ENCODE measurements around the gene SYMPK.

The SYMPK gene

DNA sequence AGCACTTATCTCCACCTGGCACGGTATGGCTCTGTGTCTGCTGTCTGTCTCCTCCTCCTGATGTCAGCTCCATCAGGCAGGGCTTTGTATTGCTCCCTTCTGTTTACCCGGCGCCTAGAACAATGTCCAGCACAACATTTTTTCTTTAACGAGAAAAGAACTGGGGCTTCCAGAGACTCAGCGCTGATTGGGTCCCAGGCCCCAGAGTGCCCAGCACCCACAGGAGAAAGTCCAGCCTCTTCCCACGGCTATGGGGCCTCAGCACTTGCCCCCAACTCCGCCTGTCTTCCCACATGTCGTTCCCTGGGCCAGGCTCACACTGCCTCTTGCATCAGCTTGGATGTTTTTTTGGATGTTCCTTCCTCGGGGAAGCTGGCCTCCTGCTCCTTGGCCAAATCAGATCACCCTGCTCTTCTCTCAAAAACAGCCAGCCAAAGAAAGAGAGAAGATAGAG is 32.6 kb upstream of the SYMPK start (continued):
- TF ChIP-seq ZNF791 (tag by site-specific recombination; IDR thresholded peaks at IDR 0.05), result no peak
- TF ChIP-seq, protein P1, sequence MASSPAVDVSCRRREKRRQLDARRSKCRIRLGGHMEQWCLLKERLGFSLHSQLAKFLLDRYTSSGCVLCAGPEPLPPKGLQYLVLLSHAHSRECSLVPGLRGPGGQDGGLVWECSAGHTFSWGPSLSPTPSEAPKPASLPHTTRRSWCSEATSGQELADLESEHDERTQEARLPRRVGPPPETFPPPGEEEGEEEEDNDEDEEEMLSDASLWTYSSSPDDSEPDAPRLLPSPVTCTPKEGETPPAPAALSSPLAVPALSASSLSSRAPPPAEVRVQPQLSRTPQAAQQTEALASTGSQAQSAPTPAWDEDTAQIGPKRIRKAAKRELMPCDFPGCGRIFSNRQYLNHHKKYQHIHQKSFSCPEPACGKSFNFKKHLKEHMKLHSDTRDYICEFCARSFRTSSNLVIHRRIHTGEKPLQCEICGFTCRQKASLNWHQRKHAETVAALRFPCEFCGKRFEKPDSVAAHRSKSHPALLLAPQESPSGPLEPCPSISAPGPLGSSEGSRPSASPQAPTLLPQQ (tag by site-specific recombination; IDR thresholded peaks at IDR 0.05), result no peak

DNA sequence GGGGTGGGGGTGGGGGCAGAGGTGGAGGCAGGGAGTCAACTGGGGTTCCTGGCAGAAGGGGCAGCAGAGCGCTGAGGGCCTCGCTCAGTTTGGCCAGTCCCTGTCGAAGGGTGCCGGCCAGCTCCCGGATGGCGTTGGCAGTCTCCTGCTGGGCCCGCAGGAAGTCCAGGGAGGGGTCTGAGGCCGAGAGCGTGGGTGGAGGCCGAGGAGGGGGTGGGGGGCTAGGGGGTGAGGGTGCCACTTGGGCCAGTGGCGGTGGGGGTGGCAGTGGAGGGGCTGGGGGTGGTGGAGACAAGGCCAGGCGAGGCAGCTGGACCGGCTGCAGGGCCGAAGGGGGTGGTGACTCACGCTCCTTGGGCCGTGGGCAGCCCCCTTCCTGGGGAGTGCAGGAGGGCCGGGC is 27.9 kb upstream of the SYMPK start:
- ChIA-PET POLR2A (interaction anchor here (2.6 kb wide), 1 partner anchor 12 kb away, joined by 11 read pairs; the partner anchor contains the start of gene MYPOP), CTCF (interaction anchor here (1.7 kb wide), 1 partner anchor 8 kb away, joined by 7 read pairs; no protein-coding TSS in a partner anchor)
- H3K4me3 ChIP-seq (ENCODE audit: low read depth, low read length), result no peak overlapping the region
- H3K27ac ChIP-seq (ENCODE audit: extremely low read depth, low read depth, low read length), result no peak overlapping the region
- H3K9me3 ChIP-seq (ENCODE audit: control insufficient read depth, insufficient read depth, low read depth, low read length), result no peaks in the 10 kb centered on the region
- H3K4me1 ChIP-seq (ENCODE audit: control insufficient read depth, insufficient read depth, low read length), result no peaks in the 10 kb centered on the region
- TF ChIP-seq, protein P2, sequence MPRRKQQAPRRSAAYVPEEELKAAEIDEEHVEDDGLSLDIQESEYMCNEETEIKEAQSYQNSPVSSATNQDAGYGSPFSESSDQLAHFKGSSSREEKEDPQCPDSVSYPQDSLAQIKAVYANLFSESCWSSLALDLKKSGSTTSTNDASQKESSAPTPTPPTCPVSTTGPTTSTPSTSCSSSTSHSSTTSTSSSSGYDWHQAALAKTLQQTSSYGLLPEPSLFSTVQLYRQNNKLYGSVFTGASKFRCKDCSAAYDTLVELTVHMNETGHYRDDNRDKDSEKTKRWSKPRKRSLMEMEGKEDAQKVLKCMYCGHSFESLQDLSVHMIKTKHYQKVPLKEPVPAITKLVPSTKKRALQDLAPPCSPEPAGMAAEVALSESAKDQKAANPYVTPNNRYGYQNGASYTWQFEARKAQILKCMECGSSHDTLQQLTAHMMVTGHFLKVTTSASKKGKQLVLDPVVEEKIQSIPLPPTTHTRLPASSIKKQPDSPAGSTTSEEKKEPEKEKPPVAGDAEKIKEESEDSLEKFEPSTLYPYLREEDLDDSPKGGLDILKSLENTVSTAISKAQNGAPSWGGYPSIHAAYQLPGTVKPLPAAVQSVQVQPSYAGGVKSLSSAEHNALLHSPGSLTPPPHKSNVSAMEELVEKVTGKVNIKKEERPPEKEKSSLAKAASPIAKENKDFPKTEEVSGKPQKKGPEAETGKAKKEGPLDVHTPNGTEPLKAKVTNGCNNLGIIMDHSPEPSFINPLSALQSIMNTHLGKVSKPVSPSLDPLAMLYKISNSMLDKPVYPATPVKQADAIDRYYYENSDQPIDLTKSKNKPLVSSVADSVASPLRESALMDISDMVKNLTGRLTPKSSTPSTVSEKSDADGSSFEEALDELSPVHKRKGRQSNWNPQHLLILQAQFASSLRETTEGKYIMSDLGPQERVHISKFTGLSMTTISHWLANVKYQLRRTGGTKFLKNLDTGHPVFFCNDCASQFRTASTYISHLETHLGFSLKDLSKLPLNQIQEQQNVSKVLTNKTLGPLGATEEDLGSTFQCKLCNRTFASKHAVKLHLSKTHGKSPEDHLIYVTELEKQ (tag by site-specific recombination; IDR thresholded peaks at IDR 0.05; ENCODE audit: borderline replicate concordance), result no peak
- TF ChIP-seq BCL11B (tag by site-specific recombination; IDR thresholded peaks at IDR 0.05; ENCODE audit: low read depth) (no peak), GLIS1 (tag by site-specific recombination; IDR thresholded peaks at IDR 0.05) (no peak), ZNF133 (tag by site-specific recombination; IDR thresholded peaks at IDR 0.05) (no peak), KLF1 (tag by site-specific recombination; IDR thresholded peaks at IDR 0.05) (no peak), ZNF785 (tag by site-specific recombination; IDR thresholded peaks at IDR 0.05) (no peak), SCRT2 (tag by site-specific recombination; IDR thresholded peaks at IDR 0.05) (no peak), ZNF658 (tag by site-specific recombination; IDR thresholded peaks at IDR 0.05) (no peak), RBAK (tag by site-specific recombination; IDR thresholded peaks at IDR 0.05) (no peak), ZNF146 (tag by site-specific recombination; IDR thresholded peaks at IDR 0.05) (no peak), ZNF138 (tag by site-specific recombination; IDR thresholded peaks at IDR 0.05; ENCODE audit: borderline replicate concordance) (no peak), GLIS2 (tag by site-specific recombination; IDR thresholded peaks at IDR 0.05) (no peak), ZNF473 (tag by site-specific recombination; IDR thresholded peaks at IDR 0.05) (no peak)
- TF ChIP-seq, protein P3, sequence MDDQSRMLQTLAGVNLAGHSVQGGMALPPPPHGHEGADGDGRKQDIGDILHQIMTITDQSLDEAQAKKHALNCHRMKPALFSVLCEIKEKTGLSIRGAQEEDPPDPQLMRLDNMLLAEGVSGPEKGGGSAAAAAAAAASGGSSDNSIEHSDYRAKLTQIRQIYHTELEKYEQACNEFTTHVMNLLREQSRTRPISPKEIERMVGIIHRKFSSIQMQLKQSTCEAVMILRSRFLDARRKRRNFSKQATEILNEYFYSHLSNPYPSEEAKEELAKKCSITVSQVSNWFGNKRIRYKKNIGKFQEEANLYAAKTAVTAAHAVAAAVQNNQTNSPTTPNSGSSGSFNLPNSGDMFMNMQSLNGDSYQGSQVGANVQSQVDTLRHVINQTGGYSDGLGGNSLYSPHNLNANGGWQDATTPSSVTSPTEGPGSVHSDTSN (CRISPR knock-in tag; IDR thresholded peaks at IDR 0.05), result no peak
- TF ChIP-seq, protein P4, sequence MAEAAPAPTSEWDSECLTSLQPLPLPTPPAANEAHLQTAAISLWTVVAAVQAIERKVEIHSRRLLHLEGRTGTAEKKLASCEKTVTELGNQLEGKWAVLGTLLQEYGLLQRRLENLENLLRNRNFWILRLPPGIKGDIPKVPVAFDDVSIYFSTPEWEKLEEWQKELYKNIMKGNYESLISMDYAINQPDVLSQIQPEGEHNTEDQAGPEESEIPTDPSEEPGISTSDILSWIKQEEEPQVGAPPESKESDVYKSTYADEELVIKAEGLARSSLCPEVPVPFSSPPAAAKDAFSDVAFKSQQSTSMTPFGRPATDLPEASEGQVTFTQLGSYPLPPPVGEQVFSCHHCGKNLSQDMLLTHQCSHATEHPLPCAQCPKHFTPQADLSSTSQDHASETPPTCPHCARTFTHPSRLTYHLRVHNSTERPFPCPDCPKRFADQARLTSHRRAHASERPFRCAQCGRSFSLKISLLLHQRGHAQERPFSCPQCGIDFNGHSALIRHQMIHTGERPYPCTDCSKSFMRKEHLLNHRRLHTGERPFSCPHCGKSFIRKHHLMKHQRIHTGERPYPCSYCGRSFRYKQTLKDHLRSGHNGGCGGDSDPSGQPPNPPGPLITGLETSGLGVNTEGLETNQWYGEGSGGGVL (tag by site-specific recombination; IDR thresholded peaks at IDR 0.05), result no peak
- TF ChIP-seq, protein P5, sequence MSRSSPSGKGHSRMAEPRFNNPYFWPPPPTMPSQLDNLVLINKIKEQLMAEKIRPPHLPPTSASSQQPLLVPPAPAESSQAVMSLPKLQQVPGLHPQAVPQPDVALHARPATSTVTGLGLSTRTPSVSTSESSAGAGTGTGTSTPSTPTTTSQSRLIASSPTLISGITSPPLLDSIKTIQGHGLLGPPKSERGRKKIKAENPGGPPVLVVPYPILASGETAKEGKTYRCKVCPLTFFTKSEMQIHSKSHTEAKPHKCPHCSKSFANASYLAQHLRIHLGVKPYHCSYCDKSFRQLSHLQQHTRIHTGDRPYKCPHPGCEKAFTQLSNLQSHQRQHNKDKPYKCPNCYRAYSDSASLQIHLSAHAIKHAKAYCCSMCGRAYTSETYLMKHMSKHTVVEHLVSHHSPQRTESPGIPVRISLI (tag by site-specific recombination; IDR thresholded peaks at IDR 0.05), result no peak
- peaks cover 10 to 18% of the 10 kb centered on the region in 2 experiments; a peak in 2 of 3 replicates for H3K36me3 ChIP-seq (ENCODE audit: control insufficient read depth in 2 of 2, insufficient read depth in 1 of 2, low read length in 2 of 2)

Data from HEK293 (cell line).